Measurements from ENCODE around the gene PRRX2.

The PRRX2 gene

GRCh38 chr9:129676975-129677374 is 11.5 kb downstream of the PRRX2 start:
- DNase-seq, result no peak

DNA sequence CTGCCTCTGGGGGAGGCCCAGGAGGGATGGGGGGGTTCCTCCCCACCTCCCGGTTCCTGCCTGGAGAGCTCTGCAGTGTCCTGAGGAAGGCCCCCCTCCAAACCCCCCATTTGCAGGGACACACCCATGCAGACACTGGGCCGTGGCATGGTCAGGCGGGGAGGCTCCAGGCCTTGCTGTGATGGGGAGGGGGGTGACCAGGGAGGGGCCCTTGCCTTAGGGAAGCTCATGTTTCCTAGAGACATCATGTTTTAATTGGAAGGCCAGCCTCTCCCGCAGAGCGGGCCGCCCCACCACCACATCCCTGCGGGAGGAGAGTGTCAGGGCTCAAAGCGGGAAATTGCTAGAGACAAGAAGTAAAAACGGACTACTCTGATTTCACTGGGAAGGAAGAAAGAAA is 12.0 kb downstream of the PRRX2 start:
- DNase-seq, result no peak

GRCh38 chr9:129678844-129679243 is 13.4 kb downstream of the PRRX2 start:
- no peak for DNase-seq

- DNase-seq, result no peak
These were observed 14.1 kb downstream of the PRRX2 start for GRCh38 chr9:129679537-129679936.

DNA sequence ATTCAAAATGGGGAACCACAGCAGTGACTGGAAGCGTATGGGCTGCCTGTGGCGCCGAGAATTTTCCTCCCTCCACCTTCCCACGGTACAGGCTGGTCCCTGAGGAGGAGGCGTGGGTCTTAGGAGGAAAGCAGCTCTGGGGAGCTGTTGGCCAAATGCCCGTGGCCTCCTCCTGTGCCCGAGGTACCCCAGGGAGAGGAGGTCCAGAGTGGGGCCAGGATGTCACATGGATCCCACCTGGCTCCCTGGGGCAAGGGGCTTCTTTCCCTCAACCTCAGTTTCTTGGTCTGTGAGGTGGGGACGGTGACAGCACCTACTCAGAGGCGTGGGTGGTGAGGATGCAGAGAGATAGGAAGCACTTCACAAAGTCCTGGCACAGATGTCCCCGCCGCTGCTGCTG is 16.5 kb downstream of the PRRX2 start:
- no peak for DNase-seq

GRCh38 chr9:129682381-129682780 is 16.9 kb downstream of the PRRX2 start:
- DNase-seq, result no peak

DNA sequence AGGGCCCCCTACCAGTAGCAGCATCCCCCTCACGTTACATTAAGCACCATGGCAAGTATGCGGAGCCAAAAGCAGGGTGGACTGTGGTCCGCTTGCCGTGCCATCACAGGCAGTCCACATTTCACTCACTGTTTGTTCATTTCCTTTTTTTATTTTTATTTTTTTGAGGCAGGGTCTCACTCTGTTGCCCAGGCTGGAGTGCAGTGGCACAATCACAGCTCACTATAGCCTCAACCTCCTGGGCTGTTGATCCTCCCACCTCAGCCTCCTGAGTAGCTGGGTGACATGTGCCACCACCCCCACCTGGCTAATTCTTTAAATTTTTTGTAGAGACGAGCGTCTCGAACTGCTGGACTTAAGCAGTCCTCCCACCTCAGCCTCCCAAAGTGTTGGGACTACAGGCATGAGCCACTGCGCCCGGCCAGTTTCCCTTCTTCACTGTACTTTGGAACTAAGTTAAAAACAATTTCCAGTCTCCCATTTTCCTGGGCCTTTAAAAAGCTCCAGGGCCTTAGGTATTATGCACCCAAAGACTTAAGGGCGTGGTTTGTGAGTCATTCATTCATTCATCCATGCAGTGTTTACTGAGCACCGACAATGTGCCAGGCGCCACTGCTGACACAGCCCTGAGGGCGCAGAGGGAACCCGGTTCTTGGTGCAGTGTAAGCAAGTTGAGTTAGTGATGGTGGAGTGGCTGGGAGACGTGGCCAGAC is 19.9 kb downstream of the PRRX2 start:
- no peak for DNase-seq

DNA sequence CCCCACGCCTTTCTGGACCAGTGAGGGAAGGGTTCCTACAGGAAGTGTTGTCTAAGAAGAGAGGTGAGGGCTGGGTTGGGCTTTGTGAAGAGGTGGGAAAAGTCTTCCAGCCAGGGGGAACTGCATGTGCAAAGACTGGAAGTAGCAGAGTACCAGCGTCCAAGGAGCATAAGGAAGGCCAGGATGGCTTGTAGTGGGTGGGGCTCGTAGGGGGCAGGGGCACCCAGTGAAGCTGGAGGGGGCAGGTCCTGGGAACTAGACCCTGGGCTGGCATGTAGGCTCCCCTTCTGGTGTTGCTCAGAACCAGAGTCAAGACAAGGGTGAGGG is 20.4 kb downstream of the PRRX2 start:
- DNase-seq, result no peak

DNA sequence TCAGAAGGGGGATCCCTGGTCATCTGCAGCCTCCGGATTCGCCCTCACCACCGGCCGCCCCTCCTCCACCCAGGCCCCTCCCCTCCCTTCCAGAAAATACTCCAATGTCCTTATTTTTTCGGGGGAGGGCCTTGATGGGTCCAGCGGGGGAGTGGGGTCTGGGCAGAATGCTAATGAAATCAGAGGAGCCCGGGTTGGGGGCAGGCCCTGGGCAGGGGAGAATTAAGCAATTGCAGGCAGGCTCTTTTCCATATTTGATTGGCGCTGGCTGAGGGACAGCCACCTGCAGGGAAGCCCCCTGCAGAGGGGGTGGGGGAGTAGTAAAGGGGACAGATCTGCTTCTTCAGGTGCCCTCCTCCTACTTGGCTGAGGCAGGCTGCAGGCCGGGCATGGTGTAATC is 21.3 kb downstream of the PRRX2 start:
- DNase-seq, result no peak

DNA sequence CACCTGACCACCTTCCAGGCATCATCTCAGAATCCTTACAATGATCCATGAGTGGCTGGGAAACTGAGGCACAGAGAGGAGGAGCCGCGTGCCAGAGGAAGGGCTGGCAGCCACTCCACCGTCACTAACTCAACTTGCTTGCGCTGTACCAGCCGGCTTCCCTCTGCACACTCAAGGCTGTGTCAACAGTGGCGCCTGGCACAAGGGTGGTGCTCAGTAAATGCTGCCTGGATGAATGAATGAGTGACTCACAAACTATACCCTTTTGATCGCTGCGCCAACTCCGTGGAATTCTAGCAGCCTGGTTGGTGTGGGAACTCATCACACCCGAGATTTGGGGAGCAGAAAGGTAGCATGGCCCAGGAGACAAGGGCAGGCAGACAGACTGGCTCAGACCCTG is 21.9 kb downstream of the PRRX2 start:
- no peak for DNase-seq

GRCh38 chr9:129688285-129689043 is 23.0 kb downstream of the PRRX2 start:
- DNase-seq, result no peak

GRCh38 chr9:129692534-129692933 is 27.1 kb downstream of the PRRX2 start:
- DNase-seq, result no peak

GRCh38 chr9:129693741-129694140 is 28.3 kb downstream of the PRRX2 start:
- no peak for DNase-seq

DNA sequence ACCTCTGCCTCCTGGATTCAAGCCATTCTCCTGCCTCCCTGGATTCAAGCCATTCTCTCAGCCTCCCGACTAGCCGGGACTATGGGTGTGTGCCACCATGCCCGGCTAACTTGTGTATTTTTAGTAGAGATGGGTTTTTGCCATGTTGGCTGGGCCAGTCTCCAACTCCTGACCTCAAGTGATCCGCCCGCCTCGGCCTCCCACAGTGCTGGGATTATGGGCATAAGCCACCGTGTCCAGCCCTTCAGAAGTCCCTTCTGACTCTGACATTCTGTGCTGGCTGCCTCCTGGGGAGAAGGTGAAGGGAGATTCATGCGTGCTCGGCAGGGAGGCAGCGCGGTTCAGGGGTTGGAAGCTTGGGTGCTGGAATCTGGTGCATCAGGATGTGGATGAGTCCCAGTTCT is 28.8 kb downstream of the PRRX2 start:
- DNase-seq, result no peak

DNA sequence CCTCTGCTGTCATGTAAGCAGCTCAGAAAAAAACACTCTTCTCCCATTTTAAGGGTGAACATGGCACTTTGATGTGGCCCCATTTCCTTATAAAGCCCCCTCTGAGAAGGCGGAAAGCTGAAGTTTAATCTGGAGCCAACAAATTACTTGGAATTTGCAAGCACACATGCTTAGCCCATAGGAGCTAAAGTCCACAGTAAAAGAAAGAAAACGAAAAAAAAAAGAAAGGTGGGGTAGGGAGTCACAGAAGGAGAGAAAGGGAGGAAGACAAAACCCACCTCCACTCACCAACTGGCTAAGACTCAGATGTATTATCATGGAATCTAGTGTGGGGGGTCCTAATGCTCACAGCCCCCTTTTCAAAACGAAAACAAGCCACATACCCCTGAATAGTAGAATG is 30.4 kb downstream of the PRRX2 start:
- DNase-seq, result no peak

- peak; percentile 52 for DNase-seq
These were observed 31.7 kb downstream of the PRRX2 start for GRCh38 chr9:129696944-129697655.

DNA sequence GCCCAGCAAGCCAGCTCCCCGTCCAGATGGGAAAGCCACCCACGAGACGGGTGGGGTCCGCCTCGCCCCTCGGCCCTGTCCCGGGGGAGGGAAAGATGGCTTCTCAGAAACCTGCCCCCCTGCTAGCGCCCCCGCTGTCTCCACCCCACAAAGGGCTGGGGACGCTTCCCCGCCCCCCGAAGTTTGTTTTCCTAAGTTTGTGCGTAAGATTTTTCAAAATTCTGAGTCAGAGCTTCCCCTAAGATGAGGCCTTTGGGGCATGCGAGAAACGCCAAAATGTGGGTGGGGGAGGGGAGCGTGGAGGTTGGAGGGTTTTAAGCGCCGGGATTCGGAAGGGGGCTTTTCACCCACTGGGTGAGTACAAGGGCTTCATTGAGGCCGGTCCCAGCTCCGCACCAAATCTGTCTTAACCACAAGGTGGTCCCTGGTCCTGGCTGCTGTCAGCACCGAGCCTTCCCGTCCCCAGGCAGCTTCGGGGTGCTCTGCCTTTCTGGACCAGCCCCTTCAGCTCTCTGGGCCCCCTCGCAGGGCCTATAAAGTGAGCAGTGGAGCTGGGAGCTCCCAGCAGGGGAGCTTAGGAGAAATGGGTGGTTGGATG is 32.3 kb downstream of the PRRX2 start:
- no peak for DNase-seq

GRCh38 chr9:129698254-129698757 is 32.9 kb downstream of the PRRX2 start:
- no peak for DNase-seq

- no peak for DNase-seq
These were observed 35.6 kb downstream of the PRRX2 start for GRCh38 chr9:129701054-129701453.

DNA sequence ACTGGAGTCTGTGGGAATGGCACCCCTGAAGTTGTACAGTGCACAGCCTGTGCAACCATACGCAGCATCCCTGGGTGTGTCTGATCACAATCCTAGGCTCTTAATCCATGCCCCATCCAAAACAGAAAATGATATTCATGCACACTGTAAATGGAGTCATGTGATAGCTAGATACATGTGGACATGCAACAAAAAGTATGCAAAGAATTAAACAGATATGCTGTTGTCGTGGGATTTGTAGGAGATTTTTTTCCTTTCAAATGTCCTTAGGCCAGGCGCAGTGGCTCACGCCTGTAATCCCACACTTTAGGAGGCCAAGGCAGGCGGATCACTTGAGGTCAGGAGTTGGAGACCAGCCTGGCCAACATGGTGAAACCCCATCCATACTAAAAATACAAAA is 36.1 kb downstream of the PRRX2 start:
- no peak for DNase-seq

DNA sequence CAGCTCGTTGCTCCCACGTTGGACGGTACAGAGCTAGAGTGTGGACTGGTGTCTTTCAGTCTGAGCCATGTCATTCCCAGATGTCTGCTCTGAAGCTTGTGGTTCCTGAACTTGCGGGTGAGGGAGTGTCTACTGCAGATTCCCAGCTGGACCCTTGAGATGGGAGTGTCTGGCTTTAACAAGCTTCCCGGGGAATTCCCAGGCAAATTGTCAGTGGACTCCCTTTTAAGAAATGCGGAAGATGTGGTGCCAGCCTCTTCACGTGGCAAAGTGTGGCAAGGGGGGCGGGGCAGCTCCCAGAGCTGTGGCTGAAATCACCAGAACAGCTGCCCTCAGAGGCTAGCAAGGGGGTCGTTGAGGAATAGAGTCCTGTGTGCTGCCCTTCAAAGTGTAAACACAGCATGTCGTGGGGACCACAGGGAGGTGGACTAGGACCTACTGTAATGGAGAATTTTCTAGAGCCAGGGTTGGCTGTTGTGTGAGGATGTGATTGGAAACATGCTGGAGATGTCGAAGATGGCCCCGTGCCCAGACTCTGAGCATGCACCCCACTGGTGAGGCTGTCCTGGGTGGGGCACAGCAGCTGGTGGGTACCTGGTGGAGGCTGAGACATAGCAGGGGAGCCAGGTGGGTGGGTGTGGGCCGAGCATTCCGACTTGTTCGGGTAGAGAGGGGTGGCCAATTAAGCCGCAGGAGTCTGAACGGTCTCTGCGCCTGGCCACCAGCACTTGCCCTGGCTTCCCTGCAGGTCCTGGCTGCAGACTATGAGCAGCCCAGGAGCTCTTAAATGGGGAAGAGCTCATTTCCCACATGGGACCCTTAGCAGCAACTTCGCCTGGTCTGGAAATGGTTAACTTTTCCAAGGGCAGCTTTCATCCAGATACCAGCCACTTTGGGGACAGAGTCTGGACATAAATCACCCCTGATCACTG is 37.4 kb downstream of the PRRX2 start:
- DNase-seq, result no peak

Measured in right kidney (tissue), 1 donor.